ENCODE measurements around the gene CELSR1. TPM values are rescaled to one million over a fixed set of nuclear protein-coding genes. Genes with fewer than 3 reads are reported as not detected.

Gene CELSR1
- total RNA-seq, 1 experiment from 2014 or later: 22.6 TPM

- Histone ChIP-seq H2AK5ac (ENCODE audit: insufficient read length, low read length) (no peak overlapping the region), H3K23me2 (ENCODE audit: insufficient read length, low read depth, low read length, poor library complexity, severe bottlenecking) (peaks cover 6% of the 10 kb centered on the region), H3K9me3 (ENCODE audit: control insufficient read depth, low read depth, low read length) (no peaks in the 10 kb centered on the region), H2AFZ (ENCODE audit: low read length) (no peak overlapping the region), H3K27ac (ENCODE audit: insufficient read length, low read depth, low read length) (no peak overlapping the region), H2BK20ac (ENCODE audit: low read depth, low read length, poor library complexity, severe bottlenecking) (no peak overlapping the region), H2BK120ac (ENCODE audit: low read depth, low read length, poor library complexity, severe bottlenecking) (no peak overlapping the region), H2BK12ac (ENCODE audit: insufficient read length, low read depth, low read length) (no peak overlapping the region), H3T11ph (ENCODE audit: low read length) (no peak overlapping the region), H4K91ac (ENCODE audit: insufficient read length, low read depth, low read length) (no peak overlapping the region), H3K4ac (ENCODE audit: low read depth, low read length) (no peak overlapping the region), H2BK15ac (ENCODE audit: low read depth, low read length) (no peak overlapping the region), H3K14ac (ENCODE audit: insufficient read depth, low read length) (no peak overlapping the region), H2BK5ac (ENCODE audit: insufficient read length, low read length) (no peak overlapping the region), H3K18ac (ENCODE audit: insufficient read length, low read depth, low read length) (no peak overlapping the region), H4K8ac (replicated peaks; ENCODE audit: insufficient read length, low read depth, low read length) (no peak overlapping the region), H3K4me1 (ENCODE audit: insufficient read depth, low read length) (no peaks in the 10 kb centered on the region), H4K20me1 (ENCODE audit: control insufficient read depth, insufficient read depth, insufficient read length) (no peaks in the 10 kb centered on the region), H3K79me1 (ENCODE audit: insufficient read depth, low read depth, low read length, poor library complexity, severe bottlenecking) (no peaks in the 10 kb centered on the region), H3K9ac (ENCODE audit: extremely low read depth, insufficient read length, low read length) (no peak overlapping the region), H3K23ac (ENCODE audit: insufficient read length, low read depth, low read length) (no peak overlapping the region), H4K5ac (ENCODE audit: insufficient read length, low read depth, low read length) (no peak overlapping the region), H3K27me3 (ENCODE audit: insufficient read depth, low read length) (no peaks in the 10 kb centered on the region), H3K79me2 (ENCODE audit: insufficient read depth, low read length) (no peaks in the 10 kb centered on the region), H3K56ac (ENCODE audit: insufficient read length, low read depth, low read length) (no peak overlapping the region), H3K4me2 (ENCODE audit: insufficient read depth, insufficient read length, low read length) (no peak overlapping the region)
- Mint-ChIP-seq H3K9me3 (no peaks in the 10 kb centered on the region; a peak in 1 of 5 replicates), H3K4me1 (peaks cover 7 to 14% of the 10 kb centered on the region in 2 experiments), H3K36me3 (ENCODE audit: insufficient read depth in 1 of 3, low read depth in 3 of 3) (peaks cover 19 to 65% (median 45%) of the 10 kb centered on the region in 3 experiments; a peak in 6 of 7 replicates), H3K27ac (no peak overlapping the region), H3K27me3 (ENCODE audit: low read depth) (no peaks in the 10 kb centered on the region), H3K4me3 (no peak overlapping the region)
- no peak for TF ChIP-seq CTCF (conservative IDR thresholded peaks at IDR 0.05)
- no peak for DNase-seq
- WGBS (ENCODE audit: extremely low coverage, insufficient read length, low lambda C conversion rate): no CpG with 5 or more reads among the region's 4 CpGs
Measured at GRCh38 chr22:46330426-46330825, 207.0 kb downstream of the CELSR1 start.

Data from H9 (cell line).